Lower lobe of right lung (tissue), 2 donors: ENCODE data around the gene CCDC68. TPM values are rescaled to one million over a fixed set of nuclear protein-coding genes. Genes with fewer than 3 reads are reported as not detected.
"Not testable (repeated sequence)": the region's sequence is repeated elsewhere in the genome, so short reads cannot be mapped to it uniquely, and the experiment has no call there.

Experiments
- ATAC-seq, 2 donors: fragments of 200-7000 bp; cut with Tn5 transposase; one replicate each; pipeline ENCODE4 v1.9.1; 2020 to 2022; ENCODE audit warnings: mild to moderate bottlenecking in 2 of 2, moderate library complexity in 2 of 2
- DNase-seq: peaks from one replicate; pipeline ENCODE4 v3.0.0-alpha.2; 2020
- H3K27ac ChIP-seq: fragments of 200-600 bp; one replicate; pipeline ENCODE4 v1.8.0; 2022
- H3K27me3 ChIP-seq: fragments of 200-600 bp; one replicate; pipeline ENCODE4 v1.8.0; 2022; ENCODE audit warnings: low read depth
- H3K36me3 ChIP-seq: fragments of 200-600 bp; one replicate; pipeline ENCODE4 v1.8.0; 2022; ENCODE audit warnings: mild to moderate bottlenecking
- H3K4me1 ChIP-seq: fragments of 200-600 bp; one replicate; pipeline ENCODE4 v1.8.0; 2022
- H3K4me3 ChIP-seq: fragments of 200-600 bp; one replicate; pipeline ENCODE4 v1.8.0; 2022; ENCODE audit warnings: mild to moderate bottlenecking
- H3K9me3 ChIP-seq: fragments of 200-600 bp; one replicate; pipeline ENCODE4 v1.8.0; 2022
- intact Hi-C: fragments of 100-400 bp; cut with DNase I; formaldehyde crosslinking; loops from one replicate; pipeline ENCODE4 v1.11.0; 2022
- total RNA-seq: library from RNA; stranded (reverse); fragmentation: NEBNext Ultra II Directional; extraction: Animal tissue kit (Norgen Biotek cat#: 25700); gene quantifications from one replicate; pipeline ENCODE4 v1.2.1, GENCODE V29; 2021
- TF ChIP-seq, protein P1 (sequence below): fragments of 200-600 bp; IDR thresholded peaks from one replicate; pipeline ENCODE4 v1.8.0; 2022; ENCODE audit warnings: antibody characterized with exemption, mild to moderate bottlenecking
- donor health status: DM: no; HTN: yes; CAD: no; lungs with severe emphysema.

CCDC68 gene
- total RNA-seq, 1 donor from 2014 or later = 20.2 TPM

DNA sequence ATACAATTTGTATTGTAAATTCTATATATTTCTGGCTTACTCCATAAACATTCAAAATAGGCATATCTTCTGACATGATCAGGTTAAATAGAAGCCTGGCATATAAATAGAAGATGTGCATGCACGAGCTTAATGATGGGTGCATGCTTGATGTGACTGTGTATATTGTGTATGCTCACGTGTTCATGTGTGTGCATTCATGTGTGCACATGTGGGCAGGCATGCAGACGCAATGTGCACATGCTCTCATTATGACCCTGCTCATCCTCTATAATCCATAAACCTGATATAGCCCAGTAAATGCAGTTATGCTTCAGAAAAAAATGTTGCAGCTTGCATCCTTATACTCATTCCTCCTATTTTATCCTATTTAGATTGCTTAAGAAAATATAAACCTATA lies 101.8 kb downstream of the CCDC68 start:
- Histone ChIP-seq H3K36me3 (no peaks in the 10 kb centered on the region), H3K9me3 (no peaks in the 10 kb centered on the region), H3K27ac (no peak overlapping the region), H3K27me3 (no peaks in the 10 kb centered on the region), H3K4me1 (no peaks in the 10 kb centered on the region), H3K4me3 (no peak overlapping the region)
- DNase-seq (no peak), ATAC-seq (no peak)
- intact Hi-C loops = no loop called here
- TF ChIP-seq, protein P1, sequence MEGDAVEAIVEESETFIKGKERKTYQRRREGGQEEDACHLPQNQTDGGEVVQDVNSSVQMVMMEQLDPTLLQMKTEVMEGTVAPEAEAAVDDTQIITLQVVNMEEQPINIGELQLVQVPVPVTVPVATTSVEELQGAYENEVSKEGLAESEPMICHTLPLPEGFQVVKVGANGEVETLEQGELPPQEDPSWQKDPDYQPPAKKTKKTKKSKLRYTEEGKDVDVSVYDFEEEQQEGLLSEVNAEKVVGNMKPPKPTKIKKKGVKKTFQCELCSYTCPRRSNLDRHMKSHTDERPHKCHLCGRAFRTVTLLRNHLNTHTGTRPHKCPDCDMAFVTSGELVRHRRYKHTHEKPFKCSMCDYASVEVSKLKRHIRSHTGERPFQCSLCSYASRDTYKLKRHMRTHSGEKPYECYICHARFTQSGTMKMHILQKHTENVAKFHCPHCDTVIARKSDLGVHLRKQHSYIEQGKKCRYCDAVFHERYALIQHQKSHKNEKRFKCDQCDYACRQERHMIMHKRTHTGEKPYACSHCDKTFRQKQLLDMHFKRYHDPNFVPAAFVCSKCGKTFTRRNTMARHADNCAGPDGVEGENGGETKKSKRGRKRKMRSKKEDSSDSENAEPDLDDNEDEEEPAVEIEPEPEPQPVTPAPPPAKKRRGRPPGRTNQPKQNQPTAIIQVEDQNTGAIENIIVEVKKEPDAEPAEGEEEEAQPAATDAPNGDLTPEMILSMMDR = no peak

DNA sequence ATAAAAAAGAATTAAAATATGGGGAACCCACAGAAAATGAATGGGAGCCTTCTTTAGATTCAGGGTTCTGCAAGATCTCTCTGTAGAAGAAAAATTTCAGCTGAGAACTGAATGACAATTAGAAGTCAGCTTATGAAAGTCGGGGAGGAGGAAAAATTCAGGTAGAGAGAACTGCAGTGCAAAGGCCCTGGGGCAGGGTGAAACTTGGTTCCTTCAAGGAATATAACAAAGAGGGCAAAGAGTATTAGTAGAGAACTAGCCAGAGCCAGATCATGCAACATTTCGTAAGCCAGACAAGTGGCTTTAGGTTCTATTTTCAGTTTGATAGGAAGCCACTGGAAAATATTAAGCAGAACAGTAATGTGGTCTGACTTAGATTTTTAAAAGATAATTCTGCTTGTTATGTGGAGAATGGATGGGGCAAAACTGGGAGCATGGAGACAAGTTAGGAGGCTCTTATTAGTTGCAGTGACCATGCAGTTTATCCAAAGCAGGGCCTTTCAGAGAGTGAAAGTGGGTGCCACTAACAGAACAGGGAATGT lies 103.1 kb downstream of the CCDC68 start:
- no peaks in the 10 kb centered on the region for H3K27me3 ChIP-seq
- H3K36me3 ChIP-seq = no peaks in the 10 kb centered on the region
- no peak for ATAC-seq
- no peak overlapping the region for H3K27ac ChIP-seq
- TF ChIP-seq, protein P1 = no peak
- H3K4me1 ChIP-seq = no peaks in the 10 kb centered on the region
- DNase-seq = no peak
- no peak overlapping the region for H3K4me3 ChIP-seq
- no peaks in the 10 kb centered on the region for H3K9me3 ChIP-seq
- intact Hi-C loops = no loop called here

DNA sequence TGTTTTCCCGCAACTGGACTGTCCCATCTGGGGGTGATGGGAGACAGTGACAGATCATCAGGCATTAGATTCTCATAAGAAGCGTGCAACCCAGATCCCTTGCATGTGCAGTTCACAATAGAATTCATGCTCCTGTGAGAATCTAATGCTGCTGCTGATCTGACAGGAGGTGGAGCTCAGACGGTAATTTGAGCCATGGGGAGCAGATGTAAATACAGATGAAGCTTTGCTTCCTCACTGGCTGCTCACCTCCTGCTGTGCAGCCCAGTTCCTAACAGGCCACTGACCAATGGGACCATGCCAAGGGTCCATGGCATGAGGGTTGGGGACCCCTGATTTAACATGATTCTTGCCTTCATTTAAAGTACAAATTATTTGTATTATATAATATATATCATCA lies 104.2 kb downstream of the CCDC68 start:
- H3K4me3 ChIP-seq, H3K4me1 ChIP-seq, DNase-seq, H3K9me3 ChIP-seq, H3K27ac ChIP-seq, ATAC-seq, H3K27me3 ChIP-seq, H3K36me3 ChIP-seq, intact Hi-C loops: not testable (repeated sequence)

DNA sequence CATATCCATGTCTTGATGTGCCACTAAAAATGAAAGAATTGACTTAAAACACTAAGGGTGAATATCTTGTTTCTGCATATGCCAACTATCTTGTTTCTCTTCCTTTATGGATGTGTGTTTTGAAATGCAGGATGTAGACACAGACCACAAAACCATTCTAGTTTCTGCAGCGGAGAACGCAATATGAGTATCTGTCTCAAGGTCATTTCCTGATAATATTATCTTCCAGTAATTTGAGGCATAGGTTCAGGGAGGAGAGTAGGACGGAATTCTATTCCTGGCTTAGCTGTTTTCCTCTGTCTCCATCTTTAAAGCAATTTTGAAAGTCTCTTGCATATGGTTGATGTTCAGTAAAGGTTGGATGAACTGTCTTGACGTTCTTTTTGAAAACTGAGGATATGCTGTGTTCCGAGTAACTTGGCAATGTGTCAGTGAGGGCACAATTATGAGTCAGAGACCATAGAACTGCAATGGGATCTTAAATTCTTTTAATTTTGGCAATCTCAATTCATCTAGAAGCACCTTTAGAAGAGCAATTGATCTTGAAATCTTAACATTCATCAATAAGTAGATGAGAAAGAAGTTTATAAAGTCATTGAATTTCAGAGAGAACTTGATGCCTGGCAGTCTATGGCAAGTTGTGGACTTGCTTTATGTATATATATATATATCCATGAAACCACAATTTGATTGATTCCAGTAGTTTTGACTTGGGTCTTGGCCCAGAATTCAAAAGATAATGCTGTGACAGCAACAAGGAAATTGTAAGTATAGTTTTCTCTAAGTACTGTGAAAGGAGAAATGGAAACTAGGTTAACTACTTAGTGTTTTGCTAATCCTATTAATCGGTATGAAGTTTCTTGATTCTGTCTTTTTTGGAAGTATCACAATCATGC lies 106.2 kb downstream of the CCDC68 start:
- H3K27me3 ChIP-seq = no peaks in the 10 kb centered on the region
- TF ChIP-seq, protein P1 = no peak
- DNase-seq (no peak), ATAC-seq (no peak)
- no peaks in the 10 kb centered on the region for H3K4me1 ChIP-seq
- H3K36me3 ChIP-seq = no peaks in the 10 kb centered on the region
- H3K9me3 ChIP-seq = no peaks in the 10 kb centered on the region
- intact Hi-C loops = no loop called here
- no peak overlapping the region for H3K4me3 ChIP-seq
- no peak overlapping the region for H3K27ac ChIP-seq

Other genes starting within 250 kb of the CCDC68 start
- gene RAB27B, start 131.0 kb downstream of the CCDC68 start, total RNA-seq = 20.1 TPM